Ishikawa (cell line): ENCODE measurements around the gene CACUL1.

Experiments
- TAF1 ChIP-seq: IDR thresholded peaks from 2 replicates; pipeline ENCODE4 v1.6.1; 2012; ENCODE audit warnings: low read depth, mild to moderate bottlenecking
- TEAD4 ChIP-seq: IDR thresholded peaks from 2 replicates; pipeline ENCODE4 v1.6.1; 2012

- no peak for TF ChIP-seq TAF1
- no peak for TF ChIP-seq TEAD4
These were observed 18.3 kb upstream of the CACUL1 start for GRCh38 chr10:118773041-118773440.
